Endothelial cell of umbilical vein (primary cell): ENCODE data around the gene TANGO6.

Experiments
- CTCF ChIP-seq, 2 donors: IDR thresholded peaks; 1 replicate in 1 of 2; 2 replicates in 1 of 2; pipeline ENCODE4 v1.5.1; 2011; ENCODE audit warnings: low read length in 2 of 2, mild to moderate bottlenecking in 2 of 2, moderate library complexity in 2 of 2, control low read depth in 1 of 2, inconsistent platforms in 1 of 2, low read depth in 1 of 2; ENCODE audit not compliant: insufficient read depth in 1 of 2; ENCODE audit errors: extremely low read depth in 1 of 2
- EZH2 ChIP-seq: IDR thresholded peaks from 2 replicates; pipeline ENCODE4 v1.6.1; 2012; ENCODE audit warnings: borderline replicate concordance, low read depth, mild to moderate bottlenecking, moderate library complexity, low read length, inconsistent platforms; ENCODE audit not compliant: severe bottlenecking
- MAX ChIP-seq: IDR thresholded peaks from 2 replicates; pipeline ENCODE4 v1.6.1; 2011; ENCODE audit not compliant: insufficient read depth, insufficient read length
- MYC ChIP-seq: IDR thresholded peaks from one replicate; pipeline ENCODE4 v1.6.1; 2011; ENCODE audit warnings: mild to moderate bottlenecking, low read depth, low read length
- POLR2A ChIP-seq: IDR thresholded peaks from 2 replicates; pipeline ENCODE4 v1.6.1; 2012; ENCODE audit warnings: low read depth, mild to moderate bottlenecking, control low read depth, low read length

GRCh38 chr16:68921637-68922036, 78.3 kb downstream of the TANGO6 start:
- TF ChIP-seq CTCF (IDR thresholded peaks at IDR 0.05; ENCODE audit: extremely low read depth in 1 of 2, insufficient read depth in 1 of 2, low read depth in 1 of 2, low read length in 2 of 2) (no peak), MAX (no peak), POLR2A (no peak), EZH2 (no peak), MYC (no peak)
